Esophagus squamous epithelium (tissue), 4 donors: ENCODE data around the gene CHGA.

Source experiments
- CTCF ChIP-seq, 6 experiments: fragments of 450-650 bp in 4 of 6; fragments of 200-600 bp in 2 of 6; sonication (generic) in 2 of 6; IDR thresholded peaks; one replicate each; pipeline ENCODE4 v1.5.1; 2016 to 2019; ENCODE audit warnings: antibody characterized with exemption in 6 of 6, mild to moderate bottlenecking in 4 of 6, moderate library complexity in 4 of 6
- POLR2A ChIP-seq, 4 donors: fragments of 450-650 bp; IDR thresholded peaks; one replicate each; pipeline ENCODE4 v1.6.1; 2017; ENCODE audit warnings: antibody characterized with exemption in 4 of 4, mild to moderate bottlenecking in 4 of 4, moderate library complexity in 3 of 4

DNA sequence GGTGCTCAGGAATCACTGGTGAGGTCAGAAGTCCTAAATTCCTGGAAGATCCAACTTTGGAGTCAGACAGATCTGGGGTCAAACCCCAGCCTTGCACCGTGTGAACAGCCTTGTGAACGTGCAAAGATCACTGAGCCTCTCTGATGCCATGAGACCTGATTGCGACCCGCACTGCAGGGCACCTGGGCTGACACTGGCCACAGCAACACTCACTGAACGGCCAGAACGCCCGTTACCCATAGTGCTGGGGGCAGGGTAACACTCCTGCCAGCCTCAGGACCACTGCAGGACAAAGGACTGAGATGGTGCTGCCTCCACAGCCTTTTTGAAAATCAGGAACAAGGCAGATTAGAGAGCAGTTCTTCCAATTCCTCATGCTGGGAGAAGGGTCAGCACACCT, 28.3 kb downstream of the CHGA start:
- TF ChIP-seq CTCF (IDR thresholded peaks at IDR 0.05) (no peak), POLR2A (IDR thresholded peaks at IDR 0.05) (no peak)
